ENCODE results near the gene NELL1. TPM values are rescaled to one million over a fixed set of nuclear protein-coding genes. Genes with fewer than 3 reads are reported as not detected.

NELL1 gene
- total RNA-seq, 1 experiment from 2014 or later, result not detected

DNA sequence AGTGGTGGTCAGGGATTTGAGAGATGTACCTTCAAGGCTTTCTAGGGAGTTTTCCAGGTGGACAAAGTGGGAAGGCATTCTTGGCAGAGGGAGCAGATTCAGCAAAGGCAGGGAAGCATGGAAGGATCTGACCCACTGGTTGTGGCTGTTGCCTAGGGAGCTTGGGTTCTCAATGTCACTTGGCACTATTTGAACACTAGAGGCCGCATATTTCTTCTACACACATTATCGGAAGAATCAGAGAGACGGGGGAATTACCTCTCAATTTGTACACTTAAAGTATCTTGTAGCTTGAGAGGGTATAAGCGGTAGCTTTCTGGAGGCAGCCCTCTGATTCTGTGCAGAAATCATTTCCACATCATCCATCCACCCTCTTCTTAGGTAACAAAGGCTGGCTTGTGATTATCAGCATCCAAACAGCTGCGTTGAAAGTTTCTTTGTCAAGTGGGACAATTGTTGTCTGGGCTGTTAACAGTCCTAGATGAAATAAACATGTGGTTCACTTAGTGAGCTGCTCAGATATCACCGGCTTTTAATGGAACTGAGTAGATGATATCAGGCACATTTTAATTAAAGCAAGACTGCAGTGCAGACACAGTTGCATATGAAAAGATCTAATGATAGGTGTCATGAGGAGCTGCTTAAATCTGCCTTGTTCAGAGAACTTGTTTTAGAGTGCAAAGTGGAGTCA lies 2.6 kb downstream of the NELL1 start:
- H3K9me3 ChIP-seq (ENCODE audit: low read length), result no peaks in the 10 kb centered on the region
- H3K9me2 ChIP-seq (replicated peaks; ENCODE audit: low read length), result no peaks in the 10 kb centered on the region
- ChIA-PET POLR2A (ENCODE audit: unreplicated experiment) (no interaction called here), CTCF (interaction anchor here (0.7 kb wide), 1 partner anchor 1622 kb away, joined by 3 read pairs; no protein-coding TSS in a partner anchor)
- H3K4me1 ChIP-seq (ENCODE audit: insufficient read depth, low read length), result no peaks in the 10 kb centered on the region
- intact Hi-C loops (cut with micrococcal nuclease), result no loop called here
- H3K36me3 ChIP-seq (ENCODE audit: low read depth, low read length), result no peaks in the 10 kb centered on the region
- H3K9ac ChIP-seq (ENCODE audit: low read length), result no peak overlapping the region
- BruUV-seq (replicated peaks), result no TSS peak
- ATAC-seq (peak; percentile 54; the same call in 1 of the 2 replicates), DNase-seq (peak; percentile 20)
- H3K27ac ChIP-seq (ENCODE audit: low read length), result no peak overlapping the region
- H3F3A ChIP-seq (ENCODE audit: low read length, unreplicated experiment), result no peaks in the 10 kb centered on the region
- H4K20me1 ChIP-seq (ENCODE audit: low read length), result no peaks in the 10 kb centered on the region
- TF ChIP-seq, protein P1, sequence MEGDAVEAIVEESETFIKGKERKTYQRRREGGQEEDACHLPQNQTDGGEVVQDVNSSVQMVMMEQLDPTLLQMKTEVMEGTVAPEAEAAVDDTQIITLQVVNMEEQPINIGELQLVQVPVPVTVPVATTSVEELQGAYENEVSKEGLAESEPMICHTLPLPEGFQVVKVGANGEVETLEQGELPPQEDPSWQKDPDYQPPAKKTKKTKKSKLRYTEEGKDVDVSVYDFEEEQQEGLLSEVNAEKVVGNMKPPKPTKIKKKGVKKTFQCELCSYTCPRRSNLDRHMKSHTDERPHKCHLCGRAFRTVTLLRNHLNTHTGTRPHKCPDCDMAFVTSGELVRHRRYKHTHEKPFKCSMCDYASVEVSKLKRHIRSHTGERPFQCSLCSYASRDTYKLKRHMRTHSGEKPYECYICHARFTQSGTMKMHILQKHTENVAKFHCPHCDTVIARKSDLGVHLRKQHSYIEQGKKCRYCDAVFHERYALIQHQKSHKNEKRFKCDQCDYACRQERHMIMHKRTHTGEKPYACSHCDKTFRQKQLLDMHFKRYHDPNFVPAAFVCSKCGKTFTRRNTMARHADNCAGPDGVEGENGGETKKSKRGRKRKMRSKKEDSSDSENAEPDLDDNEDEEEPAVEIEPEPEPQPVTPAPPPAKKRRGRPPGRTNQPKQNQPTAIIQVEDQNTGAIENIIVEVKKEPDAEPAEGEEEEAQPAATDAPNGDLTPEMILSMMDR (conservative IDR thresholded peaks at IDR 0.05; ENCODE audit: low read depth, low read length), result 0 out of 2 replicates have a peak, but pooled peaks have one; percentile 25
- TF ChIP-seq EZH2 (IDR thresholded peaks at IDR 0.05; ENCODE audit: low read length, unreplicated experiment), result no peak
- no peak for TF ChIP-seq EZH2phosphoT487 (IDR thresholded peaks at IDR 0.05; ENCODE audit: borderline replicate concordance, low read length)
- H3K27me3 ChIP-seq (ENCODE audit: low read length), result peaks cover 15% of the 10 kb centered on the region
- H2AFZ ChIP-seq (ENCODE audit: low read length), result no peak overlapping the region
- no peaks in the 10 kb centered on the region for H3K79me2 ChIP-seq (ENCODE audit: low read length)
- H3K4me3 ChIP-seq (ENCODE audit: low read length), result no peak overlapping the region
- no peak overlapping the region for H3K4me2 ChIP-seq (ENCODE audit: low read length)

DNA sequence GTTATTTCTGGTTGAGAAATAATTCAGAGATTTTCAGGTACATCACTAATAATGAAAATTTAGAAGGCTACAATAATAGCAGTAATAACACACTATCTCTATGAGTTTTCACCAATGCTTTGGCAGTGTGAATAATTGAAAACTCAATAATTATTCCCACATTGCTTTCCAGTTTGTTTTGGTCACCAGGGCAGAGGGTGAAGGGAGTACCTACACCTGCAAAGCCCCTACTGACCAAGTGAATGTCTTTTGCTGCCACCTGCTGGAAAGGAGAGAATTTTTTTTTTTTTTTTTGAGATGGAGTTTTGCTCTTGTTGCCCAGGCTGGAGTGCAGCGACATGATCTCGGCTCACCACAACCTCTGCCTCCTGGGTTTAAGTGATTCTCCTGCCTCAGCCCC lies 3.2 kb downstream of the NELL1 start:
- Histone ChIP-seq H3K9me2 (replicated peaks; ENCODE audit: low read length) (no peaks in the 10 kb centered on the region), H3K4me3 (ENCODE audit: low read length) (no peak overlapping the region), H3K36me3 (ENCODE audit: low read depth, low read length) (no peaks in the 10 kb centered on the region), H3K9ac (ENCODE audit: low read length) (no peak overlapping the region), H3K27ac (ENCODE audit: low read length) (no peak overlapping the region), H3F3A (ENCODE audit: low read length, unreplicated experiment) (no peaks in the 10 kb centered on the region), H3K79me2 (ENCODE audit: low read length) (no peaks in the 10 kb centered on the region), H2AFZ (ENCODE audit: low read length) (no peak overlapping the region), H3K4me1 (ENCODE audit: insufficient read depth, low read length) (no peaks in the 10 kb centered on the region), H3K27me3 (ENCODE audit: low read length) (peaks cover 15% of the 10 kb centered on the region), H4K20me1 (ENCODE audit: low read length) (no peaks in the 10 kb centered on the region), H3K9me3 (ENCODE audit: low read length) (no peaks in the 10 kb centered on the region), H3K4me2 (ENCODE audit: low read length) (no peak overlapping the region)
- BruUV-seq (replicated peaks), result no TSS peak
- ChIA-PET POLR2A (ENCODE audit: unreplicated experiment) (no interaction called here), CTCF (interaction anchor here (0.7 kb wide), 1 partner anchor 1621 kb away, joined by 3 read pairs; no protein-coding TSS in a partner anchor)
- peak; percentile 22; the same call in 1 of the 2 replicates for ATAC-seq
- TF ChIP-seq, protein P1 (conservative IDR thresholded peaks at IDR 0.05; ENCODE audit: low read depth, low read length), result 0 out of 2 replicates have a peak, but pooled peaks have one; percentile 32
- TF ChIP-seq EZH2 (IDR thresholded peaks at IDR 0.05; ENCODE audit: low read length, unreplicated experiment), result no peak
- DNase-seq, result peak; percentile 16
- intact Hi-C loops (cut with micrococcal nuclease), result no loop called here

DNA sequence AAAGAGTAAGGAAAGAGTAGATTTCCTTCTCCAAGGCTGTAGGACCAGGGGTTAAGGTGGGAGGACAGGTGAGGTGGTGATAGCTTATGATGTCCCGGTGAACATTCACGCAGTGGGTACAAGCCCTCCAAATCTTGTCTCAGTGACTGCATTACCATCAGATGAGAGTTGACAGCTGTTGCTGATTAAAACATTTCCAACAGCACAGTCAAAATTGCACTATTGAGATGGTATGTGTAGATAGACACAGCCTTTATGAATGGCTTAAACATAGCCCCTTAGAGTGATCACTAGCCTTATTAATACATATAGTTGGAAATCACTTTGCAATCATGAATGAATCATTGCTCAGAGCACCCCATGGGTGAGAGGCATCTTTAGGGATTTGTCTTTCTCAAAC lies 7.3 kb downstream of the NELL1 start:
- POLR2A ChIA-PET (ENCODE audit: unreplicated experiment), result no interaction called here
- intact Hi-C loops (cut with micrococcal nuclease), result no loop called here
- no TSS peak for BruUV-seq (replicated peaks)

More for the DNA sequence above, 7.3 kb downstream of the NELL1 start:
- Histone ChIP-seq H3K9ac (ENCODE audit: low read length) (no peak overlapping the region), H3K4me3 (ENCODE audit: low read length) (no peak overlapping the region), H4K20me1 (ENCODE audit: low read length) (no peaks in the 10 kb centered on the region), H3K9me2 (replicated peaks; ENCODE audit: low read length) (no peaks in the 10 kb centered on the region), H3K36me3 (ENCODE audit: low read depth, low read length) (no peaks in the 10 kb centered on the region), H3F3A (ENCODE audit: low read length, unreplicated experiment) (no peaks in the 10 kb centered on the region), H3K79me2 (ENCODE audit: low read length) (no peaks in the 10 kb centered on the region), H3K9me3 (ENCODE audit: low read length) (no peaks in the 10 kb centered on the region), H3K4me1 (ENCODE audit: insufficient read depth, low read length) (no peaks in the 10 kb centered on the region), H3K27me3 (ENCODE audit: low read length) (no peaks in the 10 kb centered on the region), H3K4me2 (ENCODE audit: low read length) (no peak overlapping the region), H2AFZ (ENCODE audit: low read length) (no peak overlapping the region), H3K27ac (ENCODE audit: low read length) (no peak overlapping the region)
- CTCF ChIA-PET, result no interaction called here
- DNase-seq (no peak), ATAC-seq (no peak)
- TF ChIP-seq EZH2 (IDR thresholded peaks at IDR 0.05; ENCODE audit: low read length, unreplicated experiment), result no peak
- TF ChIP-seq, protein P1 (conservative IDR thresholded peaks at IDR 0.05; ENCODE audit: low read depth, low read length), result no peak
- TF ChIP-seq EZH2phosphoT487 (IDR thresholded peaks at IDR 0.05; ENCODE audit: borderline replicate concordance, low read length), result no peak
